ENCODE measurements around the gene RBMX.

GRCh38 chrX:136870064-136870463 lies 10.5 kb downstream of the RBMX start:
- TF ChIP-seq POLR2A (IDR thresholded peaks at IDR 0.05), result no peak
- no peak for TF ChIP-seq CTCF (IDR thresholded peaks at IDR 0.05)

All from breast epithelium (tissue), 3 donors.